WTC11 (cell line): ENCODE results near the gene CD37. TPM values are rescaled to one million over a fixed set of nuclear protein-coding genes. Genes with fewer than 3 reads are reported as not detected.
"Not testable (repeated sequence)": the region's sequence is repeated elsewhere in the genome, so short reads cannot be mapped to it uniquely, and the experiment has no call there.

Experiments
- ATAC-seq: fragments of 200-7000 bp; cut with Tn5 transposase; 2 replicates; pipeline ENCODE4 v1.10.0; 2021; ENCODE audit warnings: mild to moderate bottlenecking, moderate library complexity
- CTCF ChIA-PET: fragments of 300-600 bp; sonication (Branson Sonifier 250); formaldehyde crosslinking; loops from one replicate; lab custom pipeline; 2021; ENCODE audit warnings: antibody characterized with exemption; lab: Charles Lee
- POLR2A ChIA-PET: fragments of 350-600 bp; sonication (Branson Sonifier 250); formaldehyde crosslinking; loops from one replicate; lab custom pipeline; 2021; ENCODE audit warnings: antibody characterized with exemption; lab: Charles Lee
- DNase-seq: peaks from one replicate; pipeline ENCODE4 v3.0.0; 2021; ENCODE audit warnings: low spot score
- H3K27ac Mint-ChIP-seq: 2 replicates; pipeline ENCODE4 v1.8.0; 2021; ENCODE audit warnings: mixed read lengths
- H3K27me3 Mint-ChIP-seq: 2 replicates; pipeline ENCODE4 v1.8.0; 2021; ENCODE audit warnings: low read depth, mild to moderate bottlenecking, moderate library complexity, mixed read lengths
- H3K36me3 Mint-ChIP-seq: 2 replicates; pipeline ENCODE4 v1.8.0; 2021; ENCODE audit warnings: mixed read lengths
- H3K4me1 Mint-ChIP-seq: 2 replicates; pipeline ENCODE4 v1.8.0; 2022; ENCODE audit warnings: mixed read lengths
- H3K4me3 Mint-ChIP-seq: 2 replicates; pipeline ENCODE4 v1.8.0; 2021; ENCODE audit warnings: mild to moderate bottlenecking, moderate library complexity, mixed read lengths
- H3K9me3 Mint-ChIP-seq: 2 replicates; pipeline ENCODE4 v1.8.0; 2021; ENCODE audit warnings: mixed read lengths
- AFF4 ChIP-seq: sonication (generic); formaldehyde crosslinking; IDR thresholded peaks from 2 replicates; pipeline ENCODE4 v1.8.1; 2023; ENCODE audit warnings: mild to moderate bottlenecking, missing genetic modification reagents, borderline replicate concordance
- ESRRA ChIP-seq: sonication (generic); formaldehyde crosslinking; IDR thresholded peaks from 2 replicates; pipeline ENCODE4 v1.8.1; 2022; ENCODE audit warnings: mild to moderate bottlenecking, missing genetic modification reagents, borderline replicate concordance
- FOXP1 ChIP-seq: sonication (generic); formaldehyde crosslinking; IDR thresholded peaks from 2 replicates; pipeline ENCODE4 v1.8.0; 2022; ENCODE audit warnings: missing genetic modification reagents, mild to moderate bottlenecking, moderate library complexity, borderline replicate concordance
- NR1H2 ChIP-seq: sonication (generic); formaldehyde crosslinking; IDR thresholded peaks from 2 replicates; pipeline ENCODE4 v1.9.0; 2021; ENCODE audit warnings: mild to moderate bottlenecking, moderate library complexity, missing genetic modification reagents
- PRRX2 ChIP-seq: fragments of 250-450 bp; sonication (Bioruptor Pico); IDR thresholded peaks from 2 replicates; pipeline ENCODE4 v1.8.0; 2021; ENCODE audit warnings: mild to moderate bottlenecking
- RORB ChIP-seq: fragments of 250-450 bp; sonication (Bioruptor Pico); IDR thresholded peaks from 2 replicates; pipeline ENCODE4 v1.9.0; 2021; ENCODE audit warnings: mild to moderate bottlenecking
- SMAD3 ChIP-seq: sonication (generic); formaldehyde crosslinking; IDR thresholded peaks from 2 replicates; pipeline ENCODE4 v1.8.0; 2022; ENCODE audit warnings: missing genetic modification reagents, mild to moderate bottlenecking, borderline replicate concordance
- TP53 ChIP-seq: sonication (generic); formaldehyde crosslinking; IDR thresholded peaks from 2 replicates; pipeline ENCODE4 v1.8.1; 2023; ENCODE audit warnings: mild to moderate bottlenecking, missing genetic modification reagents
- USF1 ChIP-seq: sonication (generic); formaldehyde crosslinking; IDR thresholded peaks from 2 replicates; pipeline ENCODE4 v1.8.0; 2022; ENCODE audit warnings: mild to moderate bottlenecking, missing genetic modification reagents
- ZBTB21 ChIP-seq: sonication (generic); formaldehyde crosslinking; IDR thresholded peaks from 2 replicates; pipeline ENCODE4 v1.8.1; 2023; ENCODE audit warnings: mild to moderate bottlenecking, missing genetic modification reagents, borderline replicate concordance
- ZNF138 ChIP-seq: sonication (generic); formaldehyde crosslinking; conservative IDR thresholded peaks from 2 replicates; pipeline ENCODE4 v1.8.1; 2022; ENCODE audit warnings: mild to moderate bottlenecking, moderate library complexity, missing genetic modification reagents
- ZNF219 ChIP-seq: sonication (generic); formaldehyde crosslinking; IDR thresholded peaks from 2 replicates; pipeline ENCODE4 v1.8.0; 2023; ENCODE audit warnings: missing genetic modification reagents, mild to moderate bottlenecking, borderline replicate concordance
- ZNF416 ChIP-seq: fragments of 250-450 bp; sonication (Bioruptor Pico); IDR thresholded peaks from 2 replicates; pipeline ENCODE4 v1.9.0; 2021; ENCODE audit warnings: mild to moderate bottlenecking, inconsistent platforms
- total RNA-seq: library from RNA; stranded (reverse); gene quantifications from 3 replicates; pipeline ENCODE4 v1.2.3, GENCODE V29; 2021
- TF ChIP-seq, protein P1 (sequence below): sonication (generic); formaldehyde crosslinking; IDR thresholded peaks from 2 replicates; pipeline ENCODE4 v1.8.0; 2023; ENCODE audit warnings: missing genetic modification reagents, mild to moderate bottlenecking, borderline replicate concordance
- TF ChIP-seq, protein P2 (sequence below): fragments of 250-450 bp; sonication (Bioruptor Pico); IDR thresholded peaks from 2 replicates; pipeline ENCODE4 v1.8.0; 2021; ENCODE audit warnings: mild to moderate bottlenecking
- TF ChIP-seq, protein P3 (sequence below): fragments of 250-450 bp; sonication (Bioruptor Pico); IDR thresholded peaks from 2 replicates; pipeline ENCODE4 v1.9.0; 2021; ENCODE audit warnings: mild to moderate bottlenecking

The CD37 gene
- total RNA-seq, 1 experiment from 2014 or later: 1.6 TPM

DNA sequence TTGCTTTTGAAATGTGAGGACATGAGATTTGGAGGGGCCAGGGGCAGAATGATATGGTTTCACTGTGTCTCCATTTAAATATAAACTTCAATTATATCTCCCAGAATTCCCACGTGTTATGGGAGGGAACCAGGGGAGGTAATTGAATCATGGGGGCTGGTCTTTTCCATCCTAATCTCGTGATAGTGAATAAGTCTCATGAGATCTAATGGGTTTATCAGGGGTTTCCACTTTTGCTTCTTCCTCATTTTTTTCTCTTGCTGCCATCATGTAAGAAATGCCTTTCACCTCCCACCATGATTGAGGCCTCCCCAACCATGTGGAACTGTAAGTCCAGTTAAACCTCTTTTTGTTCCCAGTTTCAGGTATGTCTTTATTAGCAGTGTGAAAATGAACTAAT is 45.9 kb upstream of the CD37 start:
- H3K27ac Mint-ChIP-seq, POLR2A ChIA-PET: not testable (repeated sequence)
- CTCF ChIA-PET: interaction anchor here (0.6 to 1.5 kb wide), 3 partner anchors 12 to 44 kb away, joined by 3 to 7 read pairs (median 4); no protein-coding TSS in a partner anchor

GRCh38 chr19:49290517-49290916 is 44.7 kb upstream of the CD37 start:
- Mint-ChIP-seq H3K4me1 (no peaks in the 10 kb centered on the region), H3K27me3 (peaks cover 21% of the 10 kb centered on the region), H3K36me3 (peaks cover 8% of the 10 kb centered on the region), H3K9me3 (peaks cover 11% of the 10 kb centered on the region), H3K27ac (no peak overlapping the region), H3K4me3 (no peak overlapping the region)
- ATAC-seq (no peak), DNase-seq (no peak)
- TF ChIP-seq ZNF138 (CRISPR knock-in tag) (no peak), ZNF219 (CRISPR knock-in tag) (no peak), SMAD3 (CRISPR knock-in tag) (no peak), ESRRA (no peak), FOXP1 (CRISPR knock-in tag) (no peak), RORB (CRISPR knock-in tag) (no peak), ZNF416 (no peak), NR1H2 (no peak), AFF4 (CRISPR knock-in tag) (no peak), PRRX2 (CRISPR knock-in tag) (no peak), USF1 (CRISPR knock-in tag) (no peak), ZBTB21 (CRISPR knock-in tag) (no peak), TP53 (no peak)
- TF ChIP-seq, protein P1, sequence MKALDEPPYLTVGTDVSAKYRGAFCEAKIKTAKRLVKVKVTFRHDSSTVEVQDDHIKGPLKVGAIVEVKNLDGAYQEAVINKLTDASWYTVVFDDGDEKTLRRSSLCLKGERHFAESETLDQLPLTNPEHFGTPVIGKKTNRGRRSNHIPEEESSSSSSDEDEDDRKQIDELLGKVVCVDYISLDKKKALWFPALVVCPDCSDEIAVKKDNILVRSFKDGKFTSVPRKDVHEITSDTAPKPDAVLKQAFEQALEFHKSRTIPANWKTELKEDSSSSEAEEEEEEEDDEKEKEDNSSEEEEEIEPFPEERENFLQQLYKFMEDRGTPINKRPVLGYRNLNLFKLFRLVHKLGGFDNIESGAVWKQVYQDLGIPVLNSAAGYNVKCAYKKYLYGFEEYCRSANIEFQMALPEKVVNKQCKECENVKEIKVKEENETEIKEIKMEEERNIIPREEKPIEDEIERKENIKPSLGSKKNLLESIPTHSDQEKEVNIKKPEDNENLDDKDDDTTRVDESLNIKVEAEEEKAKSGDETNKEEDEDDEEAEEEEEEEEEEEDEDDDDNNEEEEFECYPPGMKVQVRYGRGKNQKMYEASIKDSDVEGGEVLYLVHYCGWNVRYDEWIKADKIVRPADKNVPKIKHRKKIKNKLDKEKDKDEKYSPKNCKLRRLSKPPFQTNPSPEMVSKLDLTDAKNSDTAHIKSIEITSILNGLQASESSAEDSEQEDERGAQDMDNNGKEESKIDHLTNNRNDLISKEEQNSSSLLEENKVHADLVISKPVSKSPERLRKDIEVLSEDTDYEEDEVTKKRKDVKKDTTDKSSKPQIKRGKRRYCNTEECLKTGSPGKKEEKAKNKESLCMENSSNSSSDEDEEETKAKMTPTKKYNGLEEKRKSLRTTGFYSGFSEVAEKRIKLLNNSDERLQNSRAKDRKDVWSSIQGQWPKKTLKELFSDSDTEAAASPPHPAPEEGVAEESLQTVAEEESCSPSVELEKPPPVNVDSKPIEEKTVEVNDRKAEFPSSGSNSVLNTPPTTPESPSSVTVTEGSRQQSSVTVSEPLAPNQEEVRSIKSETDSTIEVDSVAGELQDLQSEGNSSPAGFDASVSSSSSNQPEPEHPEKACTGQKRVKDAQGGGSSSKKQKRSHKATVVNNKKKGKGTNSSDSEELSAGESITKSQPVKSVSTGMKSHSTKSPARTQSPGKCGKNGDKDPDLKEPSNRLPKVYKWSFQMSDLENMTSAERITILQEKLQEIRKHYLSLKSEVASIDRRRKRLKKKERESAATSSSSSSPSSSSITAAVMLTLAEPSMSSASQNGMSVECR (CRISPR knock-in tag): no peak
- TF ChIP-seq, protein P2, sequence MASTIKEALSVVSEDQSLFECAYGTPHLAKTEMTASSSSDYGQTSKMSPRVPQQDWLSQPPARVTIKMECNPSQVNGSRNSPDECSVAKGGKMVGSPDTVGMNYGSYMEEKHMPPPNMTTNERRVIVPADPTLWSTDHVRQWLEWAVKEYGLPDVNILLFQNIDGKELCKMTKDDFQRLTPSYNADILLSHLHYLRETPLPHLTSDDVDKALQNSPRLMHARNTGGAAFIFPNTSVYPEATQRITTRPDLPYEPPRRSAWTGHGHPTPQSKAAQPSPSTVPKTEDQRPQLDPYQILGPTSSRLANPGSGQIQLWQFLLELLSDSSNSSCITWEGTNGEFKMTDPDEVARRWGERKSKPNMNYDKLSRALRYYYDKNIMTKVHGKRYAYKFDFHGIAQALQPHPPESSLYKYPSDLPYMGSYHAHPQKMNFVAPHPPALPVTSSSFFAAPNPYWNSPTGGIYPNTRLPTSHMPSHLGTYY (CRISPR knock-in tag): no peak
- TF ChIP-seq, protein P3, sequence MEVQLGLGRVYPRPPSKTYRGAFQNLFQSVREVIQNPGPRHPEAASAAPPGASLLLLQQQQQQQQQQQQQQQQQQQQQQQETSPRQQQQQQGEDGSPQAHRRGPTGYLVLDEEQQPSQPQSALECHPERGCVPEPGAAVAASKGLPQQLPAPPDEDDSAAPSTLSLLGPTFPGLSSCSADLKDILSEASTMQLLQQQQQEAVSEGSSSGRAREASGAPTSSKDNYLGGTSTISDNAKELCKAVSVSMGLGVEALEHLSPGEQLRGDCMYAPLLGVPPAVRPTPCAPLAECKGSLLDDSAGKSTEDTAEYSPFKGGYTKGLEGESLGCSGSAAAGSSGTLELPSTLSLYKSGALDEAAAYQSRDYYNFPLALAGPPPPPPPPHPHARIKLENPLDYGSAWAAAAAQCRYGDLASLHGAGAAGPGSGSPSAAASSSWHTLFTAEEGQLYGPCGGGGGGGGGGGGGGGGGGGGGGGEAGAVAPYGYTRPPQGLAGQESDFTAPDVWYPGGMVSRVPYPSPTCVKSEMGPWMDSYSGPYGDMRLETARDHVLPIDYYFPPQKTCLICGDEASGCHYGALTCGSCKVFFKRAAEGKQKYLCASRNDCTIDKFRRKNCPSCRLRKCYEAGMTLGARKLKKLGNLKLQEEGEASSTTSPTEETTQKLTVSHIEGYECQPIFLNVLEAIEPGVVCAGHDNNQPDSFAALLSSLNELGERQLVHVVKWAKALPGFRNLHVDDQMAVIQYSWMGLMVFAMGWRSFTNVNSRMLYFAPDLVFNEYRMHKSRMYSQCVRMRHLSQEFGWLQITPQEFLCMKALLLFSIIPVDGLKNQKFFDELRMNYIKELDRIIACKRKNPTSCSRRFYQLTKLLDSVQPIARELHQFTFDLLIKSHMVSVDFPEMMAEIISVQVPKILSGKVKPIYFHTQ (CRISPR knock-in tag): no peak
- CTCF ChIA-PET: no interaction called here
- POLR2A ChIA-PET: no interaction called here

More for the DNA sequence above, 45.9 kb upstream of the CD37 start:
- not testable (repeated sequence) for ATAC-seq, H3K36me3 Mint-ChIP-seq, H3K4me3 Mint-ChIP-seq, DNase-seq, H3K4me1 Mint-ChIP-seq
- peaks cover 19% of the 10 kb centered on the region for H3K27me3 Mint-ChIP-seq
- peaks cover 11% of the 10 kb centered on the region for H3K9me3 Mint-ChIP-seq
